A549 (cell line): Measurements from ENCODE around the gene ABHD8. TPM values are rescaled to one million over a fixed set of nuclear protein-coding genes. Genes with fewer than 3 reads are reported as not detected.

Source experiments
- ATAC-seq, 2 experiments: fragments of 200-7000 bp in 1 of 2; fragments of >200 bp in 1 of 2; cut with Nextera tagmentation in 1 of 2; cut with Tn5 transposase in 1 of 2; 3 replicates each; pipeline versions ENCODE4 v1.8.0 to v1.9.1; 2018 to 2020; ENCODE audit warnings: mild to moderate bottlenecking in 1 of 2, moderate library complexity in 1 of 2
- CTCF ChIA-PET: fragments of 300-600 bp; sonication (Branson Sonifier 250); formaldehyde crosslinking; extraction: SDS; loops from one replicate; lab custom pipeline; 2021; ENCODE audit warnings: antibody characterized with exemption, inconsistent platforms; lab: Yijun Ruan, JAX
- POLR2A ChIA-PET: fragments of 350-600 bp; formaldehyde crosslinking; extraction: SDS; loops from one replicate; lab custom pipeline; 2021; ENCODE audit warnings: antibody characterized with exemption, inconsistent platforms; lab: Yijun Ruan, JAX
- DNase-seq, 2 experiments: peaks; one replicate each; pipeline versions ENCODE4 v3.0.0 to v3.0.0-alpha.2; 2011 to 2016; ENCODE audit warnings: low read depth in 1 of 2, low spot score in 1 of 2
- FAIRE-seq: peaks from 2 replicates; lab custom pipeline; 2011; peaks lifted over from hg19 to GRCh38; lab: Jason Lieb, UNC
- H3K27ac ChIP-seq, 2 experiments: fragments of >200 bp; sonication (Bioruptor Twin); formaldehyde crosslinking; 3 replicates each; pipeline ENCODE4 v1.5.1; 2016 to 2017
- H3K4me1 ChIP-seq: fragments of >200 bp; sonication (Bioruptor Twin); formaldehyde crosslinking; 3 replicates; pipeline ENCODE4 v1.6.1; 2016
- H3K4me2 ChIP-seq: fragments of >200 bp; sonication (Bioruptor Twin); formaldehyde crosslinking; 3 replicates; pipeline ENCODE4 v1.6.1; 2016
- H3K4me3 ChIP-seq: fragments of >200 bp; sonication (Bioruptor Twin); formaldehyde crosslinking; 3 replicates; pipeline ENCODE4 v1.5.1; 2016
- H3K9me3 ChIP-seq: fragments of >200 bp; sonication (Bioruptor Twin); formaldehyde crosslinking; 3 replicates; pipeline ENCODE4 v1.6.1; 2016
- BCL3 ChIP-seq: fragments of >200 bp; sonication (Bioruptor Twin); formaldehyde crosslinking; IDR thresholded peaks from 3 replicates; pipeline ENCODE4 v1.6.1; 2016
- CBX8 ChIP-seq: fragments of 200-600 bp; sonication (generic); IDR thresholded peaks from 2 replicates; pipeline ENCODE4 v1.6.1; 2016
- CEBPB ChIP-seq, 2 experiments: fragments of >200 bp in 1 of 2; sonication (Bioruptor Twin) in 1 of 2; formaldehyde crosslinking in 1 of 2; IDR thresholded peaks; 2 replicates each; pipeline ENCODE4 v1.6.1; 2012 to 2016
- CHD2 ChIP-seq: fragments of 150-350 bp; IDR thresholded peaks from 2 replicates; pipeline ENCODE4 v1.6.1; 2014; ENCODE audit warnings: low read length; ENCODE audit not compliant: partially characterized antibody
- CHD4 ChIP-seq: fragments of 200-600 bp; sonication (generic); IDR thresholded peaks from 2 replicates; pipeline ENCODE4 v1.6.1; 2016; ENCODE audit warnings: antibody characterized with exemption, mild to moderate bottlenecking, borderline replicate concordance
- CTCF ChIP-seq: fragments of >200 bp; sonication (Bioruptor Twin); formaldehyde crosslinking; IDR thresholded peaks from 3 replicates; pipeline ENCODE4 v1.5.1; 2016
- E2F6 ChIP-seq: IDR thresholded peaks from 2 replicates; pipeline ENCODE4 v1.6.1; 2012; ENCODE audit warnings: low read depth, borderline replicate concordance
- EHF ChIP-seq: fragments of 250-450 bp; sonication (Bioruptor Pico); IDR thresholded peaks from 2 replicates; pipeline ENCODE4 v1.5.0; 2020; ENCODE audit warnings: mild to moderate bottlenecking
- EHMT2 ChIP-seq: fragments of 200-600 bp; sonication (generic); IDR thresholded peaks from 2 replicates; pipeline ENCODE4 v1.6.1; 2016; ENCODE audit warnings: antibody characterized with exemption, low read depth, mild to moderate bottlenecking, moderate library complexity
- ELK1 ChIP-seq: fragments of 150-350 bp; IDR thresholded peaks from 2 replicates; pipeline ENCODE4 v1.6.1; 2014; ENCODE audit warnings: low read depth, mild to moderate bottlenecking, low read length
- EP300 ChIP-seq, 2 experiments: fragments of >200 bp; sonication (Bioruptor Twin); formaldehyde crosslinking; IDR thresholded peaks; 2 replicates in 1 of 2; 3 replicates in 1 of 2; pipeline ENCODE4 v1.6.1; 2016 to 2017
- HES2 ChIP-seq: fragments of >200 bp; sonication (Bioruptor Twin); formaldehyde crosslinking; IDR thresholded peaks from 2 replicates; pipeline ENCODE4 v1.6.1; 2016
- HOXA7 ChIP-seq: fragments of 250-450 bp; sonication (Bioruptor Pico); IDR thresholded peaks from 2 replicates; pipeline ENCODE4 v1.5.0; 2020; ENCODE audit warnings: mild to moderate bottlenecking, moderate library complexity
- HOXB5 ChIP-seq: fragments of 250-450 bp; sonication (Bioruptor Pico); IDR thresholded peaks from 2 replicates; pipeline ENCODE4 v1.5.0; 2020; ENCODE audit warnings: mild to moderate bottlenecking, moderate library complexity
- JUN ChIP-seq, 2 experiments: fragments of >200 bp; sonication (Bioruptor Twin); formaldehyde crosslinking; IDR thresholded peaks; 2 replicates in 1 of 2; 3 replicates in 1 of 2; pipeline ENCODE4 v1.6.1; 2016 to 2017
- JUNB ChIP-seq: fragments of >200 bp; sonication (Bioruptor Twin); formaldehyde crosslinking; IDR thresholded peaks from 2 replicates; pipeline ENCODE4 v1.6.1; 2016
- KDM1A ChIP-seq: fragments of 200-600 bp; sonication (generic); IDR thresholded peaks from 2 replicates; pipeline ENCODE4 v1.6.1; 2016; ENCODE audit warnings: low read depth, mild to moderate bottlenecking
- KDM5A ChIP-seq: fragments of 200-600 bp; sonication (generic); IDR thresholded peaks from 2 replicates; pipeline ENCODE4 v1.6.1; 2016; ENCODE audit warnings: antibody characterized with exemption, mild to moderate bottlenecking
- MYC ChIP-seq: IDR thresholded peaks from 2 replicates; pipeline ENCODE4 v1.6.1; 2012; ENCODE audit warnings: mild to moderate bottlenecking, inconsistent platforms, low read length, improper control_type of control experiment, borderline replicate concordance
- NPAS2 ChIP-seq: fragments of 250-450 bp; sonication (Bioruptor Pico); IDR thresholded peaks from 2 replicates; pipeline ENCODE4 v1.8.0; 2022; ENCODE audit warnings: mild to moderate bottlenecking, moderate library complexity, borderline replicate concordance
- NR3C1 ChIP-seq: fragments of >200 bp; sonication (Bioruptor Twin); formaldehyde crosslinking; IDR thresholded peaks from 3 replicates; pipeline ENCODE4 v1.6.1; 2017
- POLR2A ChIP-seq: IDR thresholded peaks from 2 replicates; pipeline ENCODE4 v1.6.1; 2012; ENCODE audit warnings: mild to moderate bottlenecking, low read length
- POLR2AphosphoS2 ChIP-seq: conservative IDR thresholded peaks from 2 replicates; pipeline ENCODE4 v1.6.1; 2012; ENCODE audit warnings: low read length, improper control_type of control experiment, inconsistent platforms
- RARB ChIP-seq: fragments of 250-450 bp; sonication (Bioruptor Pico); IDR thresholded peaks from 2 replicates; pipeline ENCODE4 v1.8.0; 2021; ENCODE audit warnings: mild to moderate bottlenecking, moderate library complexity
- RFX5 ChIP-seq: fragments of 450-650 bp; IDR thresholded peaks from 2 replicates; pipeline ENCODE4 v1.7.1; 2014; ENCODE audit warnings: antibody characterized with exemption, mild to moderate bottlenecking, moderate library complexity
- RNF2 ChIP-seq: fragments of 200-600 bp; sonication (generic); IDR thresholded peaks from 2 replicates; pipeline ENCODE4 v1.6.1; 2016; ENCODE audit warnings: low read depth, mild to moderate bottlenecking, antibody characterized with exemption, moderate library complexity, borderline replicate concordance
- SMC3 ChIP-seq: fragments of >200 bp; sonication (Bioruptor Twin); formaldehyde crosslinking; IDR thresholded peaks from 3 replicates; pipeline ENCODE4 v1.6.1; 2018; ENCODE audit warnings: inconsistent platforms
- SREBF2 ChIP-seq: fragments of 450-650 bp; IDR thresholded peaks from 2 replicates; pipeline ENCODE4 v1.6.1; 2014; ENCODE audit warnings: mild to moderate bottlenecking, moderate library complexity
- ZFP36 ChIP-seq: fragments of 450-650 bp; IDR thresholded peaks from 2 replicates; pipeline ENCODE4 v1.6.1; 2014; ENCODE audit warnings: borderline replicate concordance; ENCODE audit not compliant: partially characterized antibody
- ZSCAN20 ChIP-seq: fragments of 250-450 bp; sonication (Bioruptor Pico); IDR thresholded peaks from 2 replicates; pipeline ENCODE4 v1.8.0; 2022; ENCODE audit warnings: mild to moderate bottlenecking, moderate library complexity
- WGBS: methylation state at CpG from one replicate; pipeline ENCODE4 v1.1.6; 2017; ENCODE audit errors: missing lambda C conversion rate; 5-methylcytosine and 5-hydroxymethylcytosine counted together
- polyA plus RNA-seq, 4 experiments: library from polyadenylated mRNA; depleted of rRNA in 3 of 4; stranded (reverse); fragments of >200 nt; fragmentation: RNase III in 1 of 4; extraction: RNeasy Plus Mini Kit Qiagen cat#74134 plus additional on column Dnase treatment in 1 of 4; gene quantifications; 2 replicates in 3 of 4; 3 replicates in 1 of 4; pipeline ENCODE4 v1.2.3, GENCODE V29; 2011 to 2017

The ABHD8 gene
- polyA plus RNA-seq, 2 of the 4 experiments (the other 2 are of a cell fraction) = 2.3 to 4.2 TPM

GRCh38 chr19:17259118-17259780 is 44.0 kb downstream of the ABHD8 start:
- 88% methylated on average over 5 of the region's 9 CpGs for WGBS
- H3K9me3 ChIP-seq = no peaks in the 10 kb centered on the region
- H3K27ac ChIP-seq = no peak overlapping the region
- no peak overlapping the region for H3K4me2 ChIP-seq
- ATAC-seq = no peak
- DNase-seq = no peak
- TF ChIP-seq CHD2 (no peak), CHD4 (no peak), KDM5A (no peak), EHF (no peak), RNF2 (no peak), RFX5 (no peak), MYC (no peak), CEBPB (IDR thresholded peaks at IDR 0.05) (no peak), CBX8 (no peak), NPAS2 (CRISPR knock-in tag) (no peak), BCL3 (no peak), POLR2AphosphoS2 (no peak), HOXA7 (no peak), POLR2A (no peak), HES2 (no peak), EHMT2 (no peak), NR3C1 (no peak)
- no peak for FAIRE-seq
- ChIA-PET POLR2A (interaction anchor here (0.7 kb wide), 1 partner anchor 7 kb away, joined by 3 read pairs; no protein-coding TSS in a partner anchor), CTCF (interaction anchor here (0.6 to 8.0 kb wide), 11 partner anchors 9 to 525 kb away, joined by 3 to 77 read pairs (median 4); partner anchors contain the start of genes ANKLE1 and USE1)
- no peak overlapping the region for H3K4me3 ChIP-seq
- no peaks in the 10 kb centered on the region; the same call in 2 of the 3 replicates for H3K4me1 ChIP-seq

- TF ChIP-seq E2F6 = no peak
- no peak for TF ChIP-seq EP300 (IDR thresholded peaks at IDR 0.05)
- TF ChIP-seq SREBF2 = no peak
- TF ChIP-seq JUN (IDR thresholded peaks at IDR 0.05) = no peak
- TF ChIP-seq ZFP36 = no peak
- no peak for TF ChIP-seq HOXB5 (CRISPR knock-in tag)
- no peak for TF ChIP-seq RNF2
- TF ChIP-seq EHMT2 = no peak
- TF ChIP-seq KDM1A = no peak
- no peak for TF ChIP-seq SMC3
- no peak for TF ChIP-seq ZSCAN20 (CRISPR knock-in tag)
- no peak for TF ChIP-seq ELK1
- no peak for TF ChIP-seq CTCF
- TF ChIP-seq RARB (CRISPR knock-in tag) = no peak
- no peak for TF ChIP-seq JUNB
- FAIRE-seq = no peak
- H3K4me1 ChIP-seq = no peaks in the 10 kb centered on the region; the same call in 2 of the 3 replicates
- no peak overlapping the region for H3K4me2 ChIP-seq
- no peak for DNase-seq
- ChIA-PET POLR2A (no interaction called here), CTCF (interaction anchor here (0.7 to 7.1 kb wide), 4 partner anchors 8 to 324 kb away, joined by 3 to 62 read pairs (median 7); partner anchors contain the start of gene USHBP1)
- H3K27ac ChIP-seq = no peak overlapping the region
- H3K9me3 ChIP-seq = no peaks in the 10 kb centered on the region
- 15% methylated on average over 1 of the region's 3 CpGs for WGBS
- ATAC-seq = no peak
- no peak overlapping the region for H3K4me3 ChIP-seq
Measured at GRCh38 chr19:17256130-17256529, 47.1 kb downstream of the ABHD8 start.
